Body of pancreas (tissue), 4 donors: ENCODE data around the gene TCF3.

Experiments
- POLR2A ChIP-seq, 3 donors: fragments of 450-650 bp; IDR thresholded peaks; one replicate each; pipeline ENCODE4 v1.6.1; 2016; ENCODE audit warnings: antibody characterized with exemption in 3 of 3, mild to moderate bottlenecking in 2 of 3
- TF ChIP-seq, protein P1 (sequence below), 7 experiments: fragments of 450-650 bp in 4 of 7; fragments of 200-600 bp in 3 of 7; sonication (generic) in 3 of 7; IDR thresholded peaks; one replicate each; pipeline ENCODE4 v1.5.1; 2016 to 2019; ENCODE audit warnings: antibody characterized with exemption in 7 of 7

DNA sequence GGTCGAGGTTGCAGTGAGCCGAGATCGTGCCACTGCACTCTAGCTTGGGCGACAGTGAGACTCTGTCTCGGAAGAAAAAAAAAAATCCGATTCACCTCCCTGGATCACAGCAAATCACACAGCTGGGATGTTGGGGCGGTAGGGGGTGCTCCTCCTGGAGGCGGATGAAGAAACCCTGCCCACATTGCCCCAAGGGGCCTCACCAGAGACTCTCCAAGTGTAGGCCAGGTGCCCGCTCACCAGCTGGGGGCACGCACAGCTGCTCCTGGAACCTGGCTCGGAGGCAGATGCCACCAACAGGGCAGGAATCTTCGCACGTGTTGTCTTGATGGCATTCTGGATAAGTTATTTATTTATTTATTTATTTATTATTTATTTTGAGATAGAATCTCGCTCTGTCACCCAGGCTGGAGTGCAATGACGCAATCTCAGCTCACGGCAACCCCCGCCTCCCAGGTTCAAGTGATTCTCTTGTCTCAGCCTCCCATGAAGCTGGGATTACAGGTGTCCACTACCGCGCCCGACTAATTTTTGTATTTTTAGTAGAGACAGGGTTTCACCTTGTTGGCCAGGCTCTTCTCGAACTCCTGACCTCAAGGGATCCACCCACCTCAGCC, 50.2 kb downstream of the TCF3 start:
- no peak for TF ChIP-seq POLR2A (IDR thresholded peaks at IDR 0.05)
- TF ChIP-seq, protein P1, sequence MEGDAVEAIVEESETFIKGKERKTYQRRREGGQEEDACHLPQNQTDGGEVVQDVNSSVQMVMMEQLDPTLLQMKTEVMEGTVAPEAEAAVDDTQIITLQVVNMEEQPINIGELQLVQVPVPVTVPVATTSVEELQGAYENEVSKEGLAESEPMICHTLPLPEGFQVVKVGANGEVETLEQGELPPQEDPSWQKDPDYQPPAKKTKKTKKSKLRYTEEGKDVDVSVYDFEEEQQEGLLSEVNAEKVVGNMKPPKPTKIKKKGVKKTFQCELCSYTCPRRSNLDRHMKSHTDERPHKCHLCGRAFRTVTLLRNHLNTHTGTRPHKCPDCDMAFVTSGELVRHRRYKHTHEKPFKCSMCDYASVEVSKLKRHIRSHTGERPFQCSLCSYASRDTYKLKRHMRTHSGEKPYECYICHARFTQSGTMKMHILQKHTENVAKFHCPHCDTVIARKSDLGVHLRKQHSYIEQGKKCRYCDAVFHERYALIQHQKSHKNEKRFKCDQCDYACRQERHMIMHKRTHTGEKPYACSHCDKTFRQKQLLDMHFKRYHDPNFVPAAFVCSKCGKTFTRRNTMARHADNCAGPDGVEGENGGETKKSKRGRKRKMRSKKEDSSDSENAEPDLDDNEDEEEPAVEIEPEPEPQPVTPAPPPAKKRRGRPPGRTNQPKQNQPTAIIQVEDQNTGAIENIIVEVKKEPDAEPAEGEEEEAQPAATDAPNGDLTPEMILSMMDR (IDR thresholded peaks at IDR 0.05): no peak
